Stimulated activated CD4-positive, alpha-beta T cell treated with anti-CD3 and anti-CD28 coated beads, Interleukin-4, amount 100 ng/mL, for 1 hour (primary cell): Measurements from ENCODE around the gene EFCAB14.
"Not testable (repeated sequence)": the region's sequence is repeated elsewhere in the genome, so short reads cannot be mapped to it uniquely, and the experiment has no call there.

Experiments used
- DNase-seq: peaks from one replicate; pipeline ENCODE4 v3.0.0-alpha.2; 2020

Gene EFCAB14

GRCh38 chr1:46652321-46653100 is 66.4 kb downstream of the EFCAB14 start:
- no peak for DNase-seq

GRCh38 chr1:46651152-46651551 is 67.8 kb downstream of the EFCAB14 start:
- not testable (repeated sequence) for DNase-seq

GRCh38 chr1:46650491-46650890 is 68.4 kb downstream of the EFCAB14 start:
- DNase-seq: no peak

GRCh38 chr1:46649764-46650163 is 69.2 kb downstream of the EFCAB14 start:
- no peak for DNase-seq

- no peak for DNase-seq
These were observed 71.3 kb downstream of the EFCAB14 start for GRCh38 chr1:46647611-46648010.

- DNase-seq: no peak
These were observed 72.1 kb downstream of the EFCAB14 start for GRCh38 chr1:46646844-46647243.

- DNase-seq: no peak
These were observed 72.6 kb downstream of the EFCAB14 start for GRCh38 chr1:46646331-46646730.

- DNase-seq: no peak
These were observed 73.1 kb downstream of the EFCAB14 start for GRCh38 chr1:46645815-46646214.

GRCh38 chr1:46643368-46643775 is 75.5 kb downstream of the EFCAB14 start:
- DNase-seq: no peak

GRCh38 chr1:46642115-46642680 is 76.7 kb downstream of the EFCAB14 start:
- DNase-seq: no peak

- no peak for DNase-seq
These were observed 79.4 kb downstream of the EFCAB14 start for GRCh38 chr1:46639547-46639946.

GRCh38 chr1:46638921-46639320 is 80.0 kb downstream of the EFCAB14 start:
- no peak for DNase-seq

- DNase-seq: no peak
These were observed 81.3 kb downstream of the EFCAB14 start for GRCh38 chr1:46637444-46638083.

GRCh38 chr1:46635205-46635604 is 83.7 kb downstream of the EFCAB14 start:
- DNase-seq: no peak

- DNase-seq: no peak
These were observed 88.2 kb downstream of the EFCAB14 start for GRCh38 chr1:46630719-46631118.
